Endothelial cell (in vitro differentiated cells): ENCODE results near the gene ZNF618. TPM values are rescaled to one million over a fixed set of nuclear protein-coding genes. Genes with fewer than 3 reads are reported as not detected.

Experiments used
- DNase-seq: peaks from one replicate; pipeline ENCODE4 v3.0.0; 2021; ENCODE audit warnings: low spot score
- H3K27ac Mint-ChIP-seq: one replicate; pipeline ENCODE4 v1.8.0; 2021; ENCODE audit warnings: mixed read lengths, inconsistent platforms; ENCODE audit not compliant: unreplicated experiment
- H3K27me3 Mint-ChIP-seq: one replicate; pipeline ENCODE4 v1.8.0; 2021; ENCODE audit warnings: mild to moderate bottlenecking, moderate library complexity, mixed read lengths, inconsistent platforms; ENCODE audit not compliant: unreplicated experiment
- H3K36me3 Mint-ChIP-seq: one replicate; pipeline ENCODE4 v1.8.0; 2021; ENCODE audit warnings: mild to moderate bottlenecking, low read depth, mixed read lengths, inconsistent platforms; ENCODE audit not compliant: unreplicated experiment
- H3K4me1 Mint-ChIP-seq: one replicate; pipeline ENCODE4 v1.8.0; 2021; ENCODE audit warnings: mild to moderate bottlenecking, mixed read lengths, inconsistent platforms; ENCODE audit not compliant: unreplicated experiment
- H3K4me3 Mint-ChIP-seq: one replicate; pipeline ENCODE4 v1.8.0; 2021; ENCODE audit warnings: mild to moderate bottlenecking, mixed read lengths, inconsistent platforms; ENCODE audit not compliant: unreplicated experiment
- H3K9me3 Mint-ChIP-seq: one replicate; pipeline ENCODE4 v1.8.0; 2021; ENCODE audit warnings: mixed read lengths, inconsistent platforms; ENCODE audit not compliant: unreplicated experiment
- total RNA-seq: library from RNA; stranded (reverse); fragmentation: NEBNext Ultra II Directional; extraction: Animal tissue kit (Norgen Biotek cat#: 25700); gene quantifications from one replicate; pipeline ENCODE4 v1.2.1, GENCODE V29; 2021; ENCODE audit not compliant: unreplicated experiment
- TF ChIP-seq, protein P1 (sequence below): fragments of 200-600 bp; sonication (generic); IDR thresholded peaks from one replicate; pipeline ENCODE4 v1.5.0; 2021; ENCODE audit warnings: antibody characterized with exemption; ENCODE audit not compliant: unreplicated experiment

The ZNF618 gene
- total RNA-seq, 1 donor from 2014 or later, result 35.0 TPM

- TF ChIP-seq, protein P1, sequence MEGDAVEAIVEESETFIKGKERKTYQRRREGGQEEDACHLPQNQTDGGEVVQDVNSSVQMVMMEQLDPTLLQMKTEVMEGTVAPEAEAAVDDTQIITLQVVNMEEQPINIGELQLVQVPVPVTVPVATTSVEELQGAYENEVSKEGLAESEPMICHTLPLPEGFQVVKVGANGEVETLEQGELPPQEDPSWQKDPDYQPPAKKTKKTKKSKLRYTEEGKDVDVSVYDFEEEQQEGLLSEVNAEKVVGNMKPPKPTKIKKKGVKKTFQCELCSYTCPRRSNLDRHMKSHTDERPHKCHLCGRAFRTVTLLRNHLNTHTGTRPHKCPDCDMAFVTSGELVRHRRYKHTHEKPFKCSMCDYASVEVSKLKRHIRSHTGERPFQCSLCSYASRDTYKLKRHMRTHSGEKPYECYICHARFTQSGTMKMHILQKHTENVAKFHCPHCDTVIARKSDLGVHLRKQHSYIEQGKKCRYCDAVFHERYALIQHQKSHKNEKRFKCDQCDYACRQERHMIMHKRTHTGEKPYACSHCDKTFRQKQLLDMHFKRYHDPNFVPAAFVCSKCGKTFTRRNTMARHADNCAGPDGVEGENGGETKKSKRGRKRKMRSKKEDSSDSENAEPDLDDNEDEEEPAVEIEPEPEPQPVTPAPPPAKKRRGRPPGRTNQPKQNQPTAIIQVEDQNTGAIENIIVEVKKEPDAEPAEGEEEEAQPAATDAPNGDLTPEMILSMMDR, result no peak
- DNase-seq, result peak; percentile 1
- H3K27me3 Mint-ChIP-seq, result no peaks in the 10 kb centered on the region
- H3K4me3 Mint-ChIP-seq, result no peak overlapping the region
- H3K36me3 Mint-ChIP-seq, result peaks cover 26% of the 10 kb centered on the region
- no peak overlapping the region for H3K27ac Mint-ChIP-seq
- no peaks in the 10 kb centered on the region for H3K9me3 Mint-ChIP-seq
- H3K4me1 Mint-ChIP-seq, result peaks cover 4% of the 10 kb centered on the region
Measured at GRCh38 chr9:114006931-114007691, 131.0 kb downstream of the ZNF618 start.

DNA sequence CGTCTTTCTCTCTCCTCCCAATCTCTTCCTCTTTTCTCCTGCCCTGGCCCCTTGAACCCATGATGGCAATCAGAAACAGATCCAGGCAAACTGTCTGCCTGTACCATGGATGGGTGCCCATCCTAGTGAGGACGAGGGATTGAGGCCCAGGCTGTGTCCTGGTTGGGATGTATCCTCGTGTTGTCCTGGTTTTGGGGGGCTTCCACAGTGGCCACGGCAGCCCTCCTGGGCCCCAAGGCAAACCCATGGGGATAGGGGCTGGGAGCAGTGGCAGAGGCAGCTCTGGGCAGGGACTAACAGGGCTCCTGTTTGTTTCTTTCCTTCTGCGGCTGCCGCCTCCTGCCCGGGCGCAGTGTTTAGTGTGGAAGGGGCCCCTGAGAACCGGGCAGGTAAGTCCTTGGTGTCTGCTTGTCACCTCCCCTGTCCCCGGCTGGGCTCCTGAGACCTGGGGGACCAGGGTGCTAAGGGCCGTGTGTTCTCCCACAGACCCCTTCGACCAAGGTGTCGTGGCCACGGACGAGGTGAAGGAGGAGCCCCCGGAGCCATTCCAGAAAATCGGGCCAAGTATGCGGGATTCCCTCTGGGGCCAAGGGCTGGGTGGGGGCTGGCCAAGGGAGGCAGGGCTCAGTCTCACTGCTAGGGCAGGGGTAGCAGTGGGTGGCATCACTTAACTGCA is 132.0 kb downstream of the ZNF618 start:
- DNase-seq, result peak; percentile 1

GRCh38 chr9:114008667-114009410 is 132.7 kb downstream of the ZNF618 start:
- Mint-ChIP-seq H3K4me3 (no peak overlapping the region), H3K36me3 (peaks cover 25% of the 10 kb centered on the region), H3K9me3 (no peaks in the 10 kb centered on the region), H3K4me1 (peaks cover 4% of the 10 kb centered on the region), H3K27me3 (no peaks in the 10 kb centered on the region), H3K27ac (no peak overlapping the region)
- DNase-seq, result no peak
- TF ChIP-seq, protein P1, result no peak

More for the DNA sequence above, 132.0 kb downstream of the ZNF618 start:
- H3K4me1 Mint-ChIP-seq, result peaks cover 4% of the 10 kb centered on the region
- H3K36me3 Mint-ChIP-seq, result peaks cover 30% of the 10 kb centered on the region
- H3K27me3 Mint-ChIP-seq, result no peaks in the 10 kb centered on the region
- no peaks in the 10 kb centered on the region for H3K9me3 Mint-ChIP-seq
- H3K27ac Mint-ChIP-seq, result no peak overlapping the region
- H3K4me3 Mint-ChIP-seq, result no peak overlapping the region
- TF ChIP-seq, protein P1, result no peak

DNA sequence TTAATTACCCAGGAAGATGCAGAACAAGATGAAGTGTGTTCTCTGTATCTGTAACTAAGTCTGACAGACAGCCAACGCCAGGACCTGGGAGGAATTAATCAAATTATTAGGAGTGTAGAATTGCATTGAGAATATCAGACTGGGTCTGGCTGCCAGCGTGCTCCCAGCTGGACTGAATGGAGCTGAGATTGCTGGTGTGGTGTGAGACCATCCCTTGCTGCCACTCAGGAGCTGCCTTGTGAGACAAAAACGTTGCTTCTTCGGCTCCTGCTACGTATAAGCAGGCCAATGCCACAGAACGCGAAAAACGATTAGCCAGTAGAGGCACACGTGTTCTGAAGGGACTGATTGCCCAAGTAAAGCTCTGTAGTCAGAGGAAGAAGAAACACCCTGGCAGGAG is 135.2 kb downstream of the ZNF618 start:
- H3K27me3 Mint-ChIP-seq, result no peaks in the 10 kb centered on the region
- peak; percentile 1 for DNase-seq
- H3K36me3 Mint-ChIP-seq, result peaks cover 22% of the 10 kb centered on the region

More for the DNA sequence above, 135.2 kb downstream of the ZNF618 start:
- no peak overlapping the region for H3K27ac Mint-ChIP-seq
- TF ChIP-seq, protein P1, result no peak
- H3K4me3 Mint-ChIP-seq, result no peak overlapping the region
- H3K4me1 Mint-ChIP-seq, result no peaks in the 10 kb centered on the region
- H3K9me3 Mint-ChIP-seq, result no peaks in the 10 kb centered on the region
